ENCODE data around the gene IPO9.
A peak's percentile ranks its signal among the peaks of the same experiment; 100 is the strongest.

IPO9 gene

GRCh38 chr1:201904579-201904978 is 75.6 kb downstream of the IPO9 start:
- DNase-seq (ENCODE audit: low read depth): peak; percentile 99

DNA sequence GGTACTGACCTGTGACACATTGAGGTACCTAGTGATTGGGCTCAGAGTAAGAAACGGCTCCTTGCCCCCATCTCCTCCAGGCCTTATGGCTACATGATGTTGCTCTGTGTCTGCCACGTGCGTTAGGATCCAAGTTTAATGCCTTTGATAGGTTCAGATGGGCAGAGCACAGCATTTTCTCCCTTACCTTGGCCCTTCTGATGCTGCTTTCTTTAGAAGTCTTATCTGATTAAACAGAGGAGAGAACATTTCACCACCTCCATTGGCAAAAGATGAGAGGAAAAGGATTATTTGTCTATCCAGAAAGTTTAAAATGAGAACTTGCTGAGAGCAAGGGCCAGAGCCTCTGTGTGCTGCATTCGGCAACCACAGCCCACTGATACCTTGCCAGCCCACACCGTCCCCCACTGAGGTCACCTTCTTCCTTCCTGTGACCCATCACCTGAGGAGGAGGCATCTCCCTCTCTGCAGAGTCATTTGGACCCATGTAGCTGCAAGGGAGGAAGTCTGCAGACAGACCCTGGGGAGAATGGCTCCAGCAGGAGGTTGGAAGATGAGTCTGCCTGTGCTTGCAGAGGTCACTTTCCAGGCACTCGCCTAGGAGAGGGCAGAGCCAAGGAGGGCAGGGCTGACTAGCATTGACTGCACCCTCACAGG is 76.4 kb downstream of the IPO9 start:
- no peak for DNase-seq (ENCODE audit: low read depth)

DNA sequence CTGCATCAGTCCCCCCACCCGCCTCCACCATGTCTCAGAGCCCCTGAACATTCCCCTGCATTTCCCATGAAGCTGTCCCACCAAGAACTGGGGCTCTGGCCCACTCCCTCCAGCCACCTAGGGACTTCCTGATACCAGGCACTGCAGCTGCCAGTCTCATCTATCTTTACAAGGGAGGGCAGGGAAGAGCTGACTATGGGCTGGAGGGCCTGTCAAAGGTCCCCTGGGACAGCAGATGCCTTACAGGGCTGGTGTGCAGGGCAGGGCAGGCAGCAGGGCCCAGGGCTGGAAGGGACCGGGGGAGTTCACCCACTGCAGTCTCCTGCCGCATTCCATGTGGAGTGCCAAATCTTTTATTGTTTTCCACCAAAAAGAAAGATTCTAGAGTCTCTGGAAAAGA is 77.4 kb downstream of the IPO9 start:
- peak; percentile 39 for DNase-seq (ENCODE audit: low read depth)

DNA sequence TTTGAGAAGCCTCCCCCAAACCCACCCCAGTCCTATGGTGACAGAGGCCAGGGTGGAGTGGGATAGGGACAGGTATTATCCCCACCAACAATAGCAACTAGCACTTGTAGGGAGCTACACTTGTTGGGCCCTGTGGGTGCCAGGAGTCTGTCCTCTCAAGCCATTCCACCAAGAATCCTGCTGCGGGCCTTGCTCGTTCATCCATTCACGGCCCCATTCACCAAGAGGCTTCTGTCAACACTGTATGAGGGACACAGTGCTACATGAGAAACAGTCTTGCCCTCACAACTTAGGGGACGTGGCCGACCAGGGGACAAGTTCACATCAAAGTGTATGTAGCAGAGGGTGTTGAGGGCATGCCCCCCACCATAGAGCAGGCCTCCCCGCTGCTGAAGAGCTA is 78.7 kb downstream of the IPO9 start:
- DNase-seq (ENCODE audit: low read depth): no peak

GRCh38 chr1:201911826-201912571 is 83.0 kb downstream of the IPO9 start:
- no peak for DNase-seq (ENCODE audit: low read depth)

DNA sequence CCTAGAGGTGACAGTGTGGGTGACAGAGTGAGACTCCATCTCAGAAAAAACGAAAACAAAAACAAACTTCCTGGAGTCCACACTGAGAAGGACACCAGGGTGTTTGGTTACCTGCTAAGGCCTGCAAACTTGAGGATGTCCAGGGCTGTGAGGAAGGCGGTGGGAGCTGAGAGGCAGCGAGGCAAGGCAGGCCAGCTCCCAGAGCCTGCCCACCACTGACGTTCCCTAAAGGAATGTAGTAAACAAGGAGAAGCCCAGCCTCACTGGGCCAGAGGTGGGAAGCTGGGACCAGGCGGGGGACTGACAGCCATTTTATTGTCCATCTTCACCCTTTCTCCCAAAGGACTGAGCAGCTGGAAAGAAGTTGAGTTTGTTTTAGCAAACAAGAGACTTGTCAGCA is 83.9 kb downstream of the IPO9 start:
- DNase-seq (ENCODE audit: low read depth): peak; percentile 65

DNA sequence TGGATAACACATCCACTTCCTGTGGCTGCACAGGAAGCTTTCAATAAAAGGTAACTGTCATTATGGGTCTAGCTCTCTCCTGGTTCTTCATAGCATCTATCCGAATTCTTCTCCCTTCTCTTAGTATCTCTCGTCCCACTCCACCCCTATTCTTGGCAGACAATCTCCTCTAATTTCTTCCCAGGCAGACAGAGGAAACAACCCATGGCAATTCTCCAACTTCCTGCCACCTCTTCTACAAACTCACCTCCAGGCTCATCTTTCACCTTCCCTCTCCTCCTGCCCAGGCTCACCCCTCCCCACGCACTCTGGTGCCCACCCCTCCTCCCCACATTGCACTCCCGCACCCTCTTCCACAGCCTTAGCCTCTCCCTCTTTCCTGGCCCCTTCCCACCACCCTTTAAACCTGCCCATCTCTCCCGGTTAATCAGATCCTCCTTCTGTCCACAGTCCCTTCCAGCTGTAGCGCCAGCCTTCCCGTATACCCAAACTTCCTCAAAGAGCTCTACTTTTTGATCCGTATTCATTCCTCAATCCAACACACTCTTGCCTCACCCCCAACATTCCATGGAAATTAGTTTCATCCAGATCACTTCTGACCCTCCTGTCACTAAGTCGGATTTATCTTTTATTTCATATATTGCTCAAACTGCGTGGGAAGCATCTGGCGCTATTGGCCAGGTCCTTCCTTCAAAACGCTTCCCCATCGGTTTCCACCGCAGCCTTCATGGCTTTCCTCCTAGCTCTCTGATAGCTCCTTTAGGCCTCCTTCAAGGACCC is 85.7 kb downstream of the IPO9 start:
- DNase-seq (ENCODE audit: low read depth): peak; percentile 54

DNA sequence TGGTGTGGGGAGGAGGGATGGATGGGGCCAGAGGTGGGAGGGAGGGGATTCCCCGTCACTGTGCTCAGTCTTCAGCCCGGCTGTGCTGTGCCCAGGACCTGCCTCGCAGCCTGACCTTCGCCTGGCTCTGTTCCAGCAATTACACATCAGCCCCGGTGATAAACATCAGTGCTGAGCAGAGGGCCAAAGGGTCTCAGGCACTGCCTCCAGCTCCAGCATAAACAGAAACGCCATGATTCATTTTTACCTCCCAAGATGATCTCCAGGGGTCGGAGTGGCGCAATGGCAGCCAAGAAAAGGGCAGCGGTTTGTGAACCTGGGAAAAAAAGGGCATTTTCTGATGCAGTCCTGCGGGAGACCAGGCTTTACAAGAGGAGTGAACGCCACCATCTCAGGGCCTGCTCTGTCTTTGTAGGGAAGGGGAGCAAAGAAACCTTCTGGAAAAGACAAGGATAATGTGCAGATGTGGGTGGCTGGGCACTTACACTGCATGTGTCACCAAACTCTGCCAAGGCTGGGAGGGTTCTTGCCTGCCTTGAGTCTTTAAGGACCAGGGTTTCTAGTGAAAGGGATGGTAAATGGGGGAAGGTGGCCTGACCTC is 87.8 kb downstream of the IPO9 start:
- DNase-seq (ENCODE audit: low read depth): peak; percentile 96

DNA sequence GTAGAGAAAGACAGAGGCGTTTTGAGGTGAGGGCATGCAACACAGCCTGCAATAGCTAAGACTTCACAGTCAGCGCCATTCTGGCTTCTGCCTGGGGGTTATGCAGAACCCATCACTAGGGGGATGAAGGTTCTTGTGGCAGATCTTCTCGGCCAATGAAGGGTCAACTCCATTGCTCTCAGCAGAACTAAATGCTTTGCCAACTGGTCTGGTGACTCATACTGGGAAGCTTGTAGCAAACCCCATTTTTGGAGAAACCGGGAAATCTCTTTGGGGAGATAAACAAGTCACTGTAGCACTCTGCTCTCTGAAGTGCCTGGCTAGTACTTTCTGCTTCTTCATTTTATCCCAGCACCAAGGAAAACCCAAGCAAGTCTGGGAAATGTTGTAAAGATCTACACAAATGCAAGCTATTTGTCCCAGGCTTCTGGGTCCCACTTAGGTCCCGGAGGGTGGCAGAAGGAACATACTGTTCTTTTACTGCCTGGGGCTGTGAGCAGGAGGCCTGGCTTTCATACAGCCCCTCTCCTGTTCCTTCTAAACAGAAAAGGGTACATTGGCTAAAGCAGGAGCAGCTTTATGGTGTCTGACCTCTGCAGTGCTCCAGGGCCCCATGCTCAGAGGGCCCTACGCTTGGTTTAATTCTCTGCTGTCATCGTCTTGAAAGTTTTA is 88.5 kb downstream of the IPO9 start:
- DNase-seq (ENCODE audit: low read depth): peak; percentile 96

DNA sequence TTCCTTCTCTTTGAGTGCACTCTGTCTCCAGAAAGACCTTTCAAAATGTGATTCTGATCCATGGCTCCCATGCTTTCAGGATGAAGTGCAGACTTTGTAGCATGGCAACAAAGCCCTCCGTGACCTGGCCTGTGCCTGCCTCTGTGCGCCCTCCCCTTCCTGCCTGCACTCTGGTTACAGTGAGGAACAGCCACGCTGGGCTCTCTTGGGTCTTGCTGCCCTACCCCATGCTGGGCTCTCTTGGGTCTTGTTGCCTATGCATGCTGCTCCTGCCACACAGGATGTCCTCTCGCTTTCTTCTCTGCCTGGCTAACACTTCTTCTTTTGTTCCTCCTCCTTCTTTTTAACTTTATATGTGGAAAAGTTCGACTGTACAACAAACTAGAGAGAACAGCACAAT is 89.4 kb downstream of the IPO9 start:
- DNase-seq (ENCODE audit: low read depth): no peak

DNA sequence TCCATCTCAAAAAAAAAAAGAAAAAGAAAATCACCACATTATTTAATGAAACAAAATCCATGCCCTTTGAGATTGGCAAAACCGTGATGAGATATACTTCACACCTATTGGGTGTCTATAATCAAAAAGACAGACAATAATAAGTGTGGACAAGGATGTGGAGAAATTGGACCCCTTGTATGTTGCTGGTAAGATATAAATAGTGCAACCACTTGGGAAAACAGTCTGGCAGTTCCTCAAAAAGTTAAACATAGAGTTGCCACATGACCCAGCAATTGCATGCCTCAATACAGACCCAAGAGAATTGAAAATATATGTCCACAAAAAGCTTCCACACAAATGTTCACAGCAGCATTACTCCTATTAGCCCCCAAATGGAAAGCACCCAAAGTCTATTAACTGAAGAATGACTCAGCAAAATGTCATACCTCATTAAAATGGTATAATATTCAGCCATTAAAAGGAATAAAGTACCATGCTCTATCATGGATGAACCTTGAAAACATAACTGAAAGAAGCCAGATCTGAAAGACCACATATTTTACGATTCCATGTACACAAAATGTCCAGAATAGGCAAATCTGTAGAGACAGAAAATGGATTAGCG is 93.1 kb downstream of the IPO9 start:
- DNase-seq (ENCODE audit: low read depth): peak; percentile 36

DNA sequence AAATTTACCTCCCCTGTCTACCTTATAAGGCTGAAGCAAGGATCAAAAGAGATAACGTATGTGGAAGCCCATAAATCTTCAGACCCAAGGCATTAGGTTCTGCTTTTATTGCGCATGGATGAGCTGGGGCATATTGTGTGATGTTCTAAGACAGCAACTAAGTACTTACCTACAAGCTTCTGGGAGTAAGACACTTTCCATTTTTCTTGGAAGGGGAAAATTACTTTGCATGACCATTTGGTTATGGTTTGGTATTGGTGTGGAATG is 96.3 kb downstream of the IPO9 start:
- no peak for DNase-seq (ENCODE audit: low read depth)

GRCh38 chr1:201925981-201926645 is 97.2 kb downstream of the IPO9 start:
- no peak for DNase-seq (ENCODE audit: low read depth)

DNA sequence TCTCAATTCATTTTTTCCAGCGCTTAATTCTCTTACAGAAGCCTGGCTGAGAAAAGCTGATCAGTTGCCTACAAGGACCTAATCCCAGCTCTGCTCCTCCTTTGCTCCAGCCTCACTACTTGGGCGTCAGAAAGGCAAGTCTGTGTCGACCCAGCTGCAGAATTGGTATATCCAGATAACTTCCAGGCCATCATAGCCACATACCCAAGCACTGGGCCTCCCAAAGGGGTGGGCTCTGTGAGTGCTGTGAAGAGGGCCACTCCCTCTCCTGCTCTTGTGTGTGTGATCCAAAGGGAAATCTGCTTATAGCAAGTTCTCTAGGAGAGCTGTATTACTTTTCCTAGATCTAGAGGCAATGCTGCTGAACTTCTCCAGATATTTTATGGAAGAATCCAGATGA is 99.3 kb downstream of the IPO9 start:
- DNase-seq (ENCODE audit: low read depth): no peak

DNA sequence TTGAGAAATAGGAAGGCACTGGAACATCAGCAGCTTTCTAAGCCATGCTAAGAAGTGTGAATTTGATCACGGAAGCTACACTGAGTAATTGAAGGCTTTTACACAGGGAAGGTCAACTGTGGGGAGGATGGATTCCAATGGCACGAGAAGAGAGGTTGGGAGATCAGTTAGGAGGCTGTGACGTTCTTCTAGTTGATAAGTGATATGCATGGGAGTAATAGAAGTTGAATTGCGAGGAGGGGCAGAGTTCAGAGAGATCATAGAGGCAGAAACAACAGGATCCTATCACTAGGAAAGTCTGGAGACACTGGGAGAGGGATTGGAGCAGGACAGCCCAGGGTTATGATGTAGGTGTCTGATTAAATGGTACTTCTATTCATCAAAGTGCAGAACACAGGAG is 101.2 kb downstream of the IPO9 start:
- DNase-seq (ENCODE audit: low read depth): no peak

- DNase-seq (ENCODE audit: low read depth): no peak
Measured at GRCh38 chr1:201930803-201931202, 101.8 kb downstream of the IPO9 start.

All from EH (cell line).